Measurements from ENCODE around the gene TMPRSS9.
"Not testable (repeated sequence)": the region's sequence is repeated elsewhere in the genome, so short reads cannot be mapped to it uniquely, and the experiment has no call there.

Gene TMPRSS9

GRCh38 chr19:2415281-2415972, 55.4 kb downstream of the TMPRSS9 start:
- ATAC-seq: no peak
- no peak for TF ChIP-seq TCF4 (CRISPR knock-in tag; IDR thresholded peaks at IDR 0.05; ENCODE audit: borderline replicate concordance)
- no peak for TF ChIP-seq ESRRG (CRISPR knock-in tag; IDR thresholded peaks at IDR 0.05)
- TF ChIP-seq CREB5 (CRISPR knock-in tag; IDR thresholded peaks at IDR 0.05; ENCODE audit: low read depth): no peak
- no peak for TF ChIP-seq ZNF8 (CRISPR knock-in tag; IDR thresholded peaks at IDR 0.05)
- TF ChIP-seq CSRNP3 (CRISPR knock-in tag; IDR thresholded peaks at IDR 0.05): no peak
- TF ChIP-seq ZFP30 (CRISPR knock-in tag; IDR thresholded peaks at IDR 0.05): no peak
- no peak for TF ChIP-seq SNAI2 (CRISPR knock-in tag; IDR thresholded peaks at IDR 0.05)
- no peak for TF ChIP-seq ZNF70 (CRISPR knock-in tag; IDR thresholded peaks at IDR 0.05)
- TF ChIP-seq CSDC2 (CRISPR knock-in tag; IDR thresholded peaks at IDR 0.05): no peak
- TF ChIP-seq TOX (CRISPR knock-in tag; IDR thresholded peaks at IDR 0.05; ENCODE audit: borderline replicate concordance): no peak
- TF ChIP-seq PATZ1 (CRISPR knock-in tag; IDR thresholded peaks at IDR 0.05; ENCODE audit: borderline replicate concordance): no peak
- TF ChIP-seq TSHZ2 (CRISPR knock-in tag; IDR thresholded peaks at IDR 0.05): no peak
- no peak for TF ChIP-seq RARB (CRISPR knock-in tag; IDR thresholded peaks at IDR 0.05)

GRCh38 chr19:2415973-2416319, 55.9 kb downstream of the TMPRSS9 start:
- no peak for ATAC-seq
- no peak for TF ChIP-seq ZFP3 (CRISPR knock-in tag; IDR thresholded peaks at IDR 0.05)
- TF ChIP-seq PPARA (CRISPR knock-in tag; IDR thresholded peaks at IDR 0.05; ENCODE audit: borderline replicate concordance): no peak
- no peak for TF ChIP-seq ZFP30 (CRISPR knock-in tag; IDR thresholded peaks at IDR 0.05)
- no peak for TF ChIP-seq TSHZ2 (CRISPR knock-in tag; IDR thresholded peaks at IDR 0.05)
- no peak for TF ChIP-seq ZC3H10 (CRISPR knock-in tag; IDR thresholded peaks at IDR 0.05)
- no peak for TF ChIP-seq ZNF8 (CRISPR knock-in tag; IDR thresholded peaks at IDR 0.05)
- no peak for TF ChIP-seq GLIS3 (CRISPR knock-in tag; IDR thresholded peaks at IDR 0.05)
- no peak for TF ChIP-seq CSDC2 (CRISPR knock-in tag; IDR thresholded peaks at IDR 0.05)

GRCh38 chr19:2416321-2417097, 56.4 kb downstream of the TMPRSS9 start:
- no peak for ATAC-seq
- TF ChIP-seq TSHZ2 (CRISPR knock-in tag; IDR thresholded peaks at IDR 0.05) (no peak), RARB (CRISPR knock-in tag; IDR thresholded peaks at IDR 0.05) (no peak), PPARA (CRISPR knock-in tag; IDR thresholded peaks at IDR 0.05; ENCODE audit: borderline replicate concordance) (no peak), ZNF70 (CRISPR knock-in tag; IDR thresholded peaks at IDR 0.05) (no peak), ESRRG (CRISPR knock-in tag; IDR thresholded peaks at IDR 0.05) (no peak)

- not testable (repeated sequence) for ATAC-seq
Observed at GRCh38 chr19:2417436-2417835, 57.4 kb downstream of the TMPRSS9 start.

Data from SK-N-SH treated with all-trans-retinoic acid at 6 μM for 48 hours (cell line).